H1 (cell line): ENCODE measurements around the gene PRC1. TPM values are rescaled to one million over a fixed set of nuclear protein-coding genes. Genes with fewer than 3 reads are reported as not detected.

Experiments
- CTCF ChIA-PET: fragments of 300-600 bp; sonication (Branson Sonifier 250); formaldehyde crosslinking; loops from one replicate; lab custom pipeline; 2021; ENCODE audit not compliant: partially characterized antibody; lab: Charles Lee
- POLR2A ChIA-PET: fragments of 300-600 bp; sonication (Branson Sonifier 250); formaldehyde crosslinking; loops from one replicate; lab custom pipeline; 2021; ENCODE audit warnings: inconsistent platforms; ENCODE audit not compliant: partially characterized antibody; lab: Charles Lee
- DNase-seq, 2 experiments: peaks; one replicate each; pipeline versions ENCODE4 v3.0.0 to v3.0.0-alpha.2; 2010 to 2022; ENCODE audit warnings: low spot score in 2 of 2, low read depth in 1 of 2, mixed read lengths in 1 of 2
- FAIRE-seq: peaks from 2 replicates; lab custom pipeline; 2011; peaks lifted over from hg19 to GRCh38; lab: Jason Lieb, UNC
- H2AFZ ChIP-seq: 2 replicates; pipeline ENCODE4 v1.8.1; 2012; ENCODE audit warnings: low read length, inconsistent platforms
- H2AK5ac ChIP-seq: 2 replicates; pipeline ENCODE4 v1.6.1; 2013; ENCODE audit warnings: low read depth, low read length
- H2BK120ac ChIP-seq: replicated peaks from 2 replicates; pipeline ENCODE3; 2013; ENCODE audit warnings: low read depth, low read length, inconsistent platforms
- H2BK12ac ChIP-seq: 2 replicates; pipeline ENCODE4 v1.6.1; 2013; ENCODE audit warnings: low read depth, low read length
- H2BK15ac ChIP-seq: 2 replicates; pipeline ENCODE4 v1.6.1; 2013; ENCODE audit warnings: low read length
- H2BK20ac ChIP-seq: 2 replicates; pipeline ENCODE4 v1.6.1; 2013; ENCODE audit warnings: low read length
- H2BK5ac ChIP-seq: 2 replicates; pipeline ENCODE4 v1.6.1; 2013; ENCODE audit warnings: low read depth, low read length
- H3K14ac ChIP-seq: 2 replicates; pipeline ENCODE4 v1.6.1; 2013; ENCODE audit warnings: inconsistent platforms; ENCODE audit not compliant: insufficient read length
- H3K18ac ChIP-seq: 2 replicates; pipeline ENCODE4 v1.6.1; 2013; ENCODE audit warnings: low read length; ENCODE audit errors: extremely low read depth
- H3K23ac ChIP-seq: 2 replicates; pipeline ENCODE4 v1.6.1; 2013; ENCODE audit warnings: inconsistent platforms; ENCODE audit not compliant: insufficient read length
- H3K23me2 ChIP-seq: 2 replicates; pipeline ENCODE4 v1.6.1; 2013; ENCODE audit warnings: low read depth, low read length
- H3K27ac ChIP-seq: 2 replicates; pipeline ENCODE4 v1.6.1; 2011; ENCODE audit warnings: low read depth, low read length, inconsistent platforms
- H3K27me3 ChIP-seq, 4 experiments: replicated peaks in 1 of 4; 1 replicate in 1 of 4; 2 replicates in 3 of 4; pipeline versions ENCODE4 v1.6.1 to v1.8.1; 2011 to 2013; ENCODE audit warnings: low read length in 3 of 4, mild to moderate bottlenecking in 3 of 4, inconsistent platforms in 2 of 4, mixed read lengths in 2 of 4, moderate library complexity in 1 of 4; ENCODE audit not compliant: control insufficient read depth in 3 of 4, insufficient read depth in 3 of 4; ENCODE audit errors: extremely low read depth in 1 of 4
- H3K36me3 ChIP-seq, 4 experiments: 2 replicates each; pipeline versions ENCODE4 v1.6.1 to v1.8.1; 2011 to 2013; ENCODE audit warnings: mild to moderate bottlenecking in 4 of 4, low read length in 3 of 4, moderate library complexity in 2 of 4, control low read depth in 1 of 4, inconsistent platforms in 1 of 4; ENCODE audit not compliant: insufficient read depth in 4 of 4, control insufficient read depth in 2 of 4
- H3K4ac ChIP-seq: replicated peaks from 2 replicates; pipeline ENCODE3; 2013; ENCODE audit warnings: low read length, low read depth, mixed read lengths, inconsistent platforms; ENCODE audit not compliant: insufficient read length
- H3K4me1 ChIP-seq, 4 experiments: replicated peaks in 1 of 4; 1 replicate in 1 of 4; 2 replicates in 3 of 4; pipeline versions ENCODE4 v1.6.1 to v1.8.1; 2011 to 2013; ENCODE audit warnings: low read length in 3 of 4, inconsistent platforms in 2 of 4, mixed read lengths in 1 of 4; ENCODE audit not compliant: insufficient read depth in 4 of 4, control insufficient read depth in 3 of 4
- H3K4me2 ChIP-seq, 2 experiments: 2 replicates each; pipeline versions ENCODE4 v1.6.1 to v1.8.1; 2011 to 2013; ENCODE audit warnings: low read depth in 2 of 2, low read length in 2 of 2, control low read depth in 1 of 2, inconsistent platforms in 1 of 2, mild to moderate bottlenecking in 1 of 2; ENCODE audit not compliant: insufficient read depth in 1 of 2
- H3K4me3 ChIP-seq, 4 experiments: fragments of 200-600, 300-600 bp in 1 of 4; sonication (generic), shearing (Covaris generic), sonication (Bioruptor Twin) in 1 of 4; 2 replicates each; pipeline versions ENCODE4 v1.5.1 to v1.8.1; 2011 to 2016; ENCODE audit warnings: low read length in 4 of 4, low read depth in 3 of 4, control low read depth in 2 of 4, inconsistent platforms in 2 of 4, mild to moderate bottlenecking in 2 of 4, mixed read lengths in 1 of 4, moderate library complexity in 1 of 4; ENCODE audit not compliant: insufficient read depth in 2 of 4; ENCODE audit errors: extremely low read depth in 1 of 4
- H3K56ac ChIP-seq: replicated peaks from 2 replicates; pipeline ENCODE3; 2013; ENCODE audit warnings: low read depth, mild to moderate bottlenecking, mixed read lengths, low read length, inconsistent platforms; ENCODE audit not compliant: insufficient read length
- H3K79me1 ChIP-seq: 2 replicates; pipeline ENCODE4 v1.6.1; 2013; ENCODE audit warnings: low read depth, low read length, control low read depth
- H3K79me2 ChIP-seq, 2 experiments: 2 replicates each; pipeline versions ENCODE4 v1.6.1 to v1.8.1; 2012 to 2013; ENCODE audit warnings: low read length in 2 of 2, mild to moderate bottlenecking in 2 of 2, inconsistent platforms in 1 of 2; ENCODE audit not compliant: insufficient read depth in 2 of 2, control insufficient read depth in 1 of 2
- H3K9ac ChIP-seq, 4 experiments: replicated peaks in 1 of 4; 1 replicate in 1 of 4; 2 replicates in 3 of 4; pipeline versions ENCODE4 v1.6.1 to v1.8.1; 2011 to 2013; ENCODE audit warnings: low read depth in 3 of 4, low read length in 3 of 4, control low read depth in 2 of 4, mild to moderate bottlenecking in 2 of 4, moderate library complexity in 2 of 4, inconsistent platforms in 1 of 4; ENCODE audit errors: extremely low read depth in 1 of 4
- H3K9me3 ChIP-seq, 2 experiments: 2 replicates each; pipeline versions ENCODE4 v1.6.1 to v1.8.1; 2012 to 2013; ENCODE audit warnings: mild to moderate bottlenecking in 2 of 2, moderate library complexity in 2 of 2, control low read depth in 1 of 2, inconsistent platforms in 1 of 2, low read depth in 1 of 2, low read length in 1 of 2, mixed read lengths in 1 of 2; ENCODE audit not compliant: insufficient read depth in 2 of 2
- H4K20me1 ChIP-seq, 2 experiments: replicated peaks in 1 of 2; 2 replicates each; pipeline versions ENCODE3 to v1.8.1; 2011 to 2013; ENCODE audit warnings: inconsistent platforms in 2 of 2, low read length in 2 of 2, mild to moderate bottlenecking in 1 of 2; ENCODE audit not compliant: insufficient read depth in 2 of 2, control insufficient read depth in 1 of 2
- H4K5ac ChIP-seq: 2 replicates; pipeline ENCODE4 v1.6.1; 2013; ENCODE audit warnings: low read length, low read depth, mixed read lengths, inconsistent platforms; ENCODE audit not compliant: insufficient read length
- H4K8ac ChIP-seq: 2 replicates; pipeline ENCODE4 v1.8.0; 2013; ENCODE audit warnings: mild to moderate bottlenecking, moderate library complexity, low read length, inconsistent platforms; ENCODE audit not compliant: insufficient read depth; ENCODE audit errors: extremely low read depth
- H4K91ac ChIP-seq: replicated peaks from 2 replicates; pipeline ENCODE3; 2013; ENCODE audit warnings: low read length, mixed read lengths, inconsistent platforms; ENCODE audit not compliant: insufficient read length
- BCL11A ChIP-seq, 2 experiments: IDR thresholded peaks; one replicate each; pipeline ENCODE4 v1.6.1; 2011; ENCODE audit warnings: low read depth in 2 of 2, low read length in 2 of 2, mild to moderate bottlenecking in 2 of 2
- CBX5 ChIP-seq: fragments of 300-800, 300-1000 bp; sonication (generic); IDR thresholded peaks from 2 replicates; pipeline ENCODE4 v1.7.1; 2016; ENCODE audit warnings: antibody characterized with exemption, low read length, low read depth
- HDAC2 ChIP-seq, 2 experiments: fragments of 300-600 bp in 1 of 2; sonication (generic) in 1 of 2; IDR thresholded peaks; 2 replicates each; pipeline ENCODE4 v1.6.1; 2011 to 2012; ENCODE audit warnings: low read depth in 2 of 2, low read length in 2 of 2, mild to moderate bottlenecking in 2 of 2, moderate library complexity in 2 of 2, borderline replicate concordance in 1 of 2, inconsistent platforms in 1 of 2
- HDAC6 ChIP-seq: IDR thresholded peaks from one replicate; pipeline ENCODE4 v1.7.1; 2012; ENCODE audit warnings: low read depth, mild to moderate bottlenecking, inconsistent platforms, low read length, moderate library complexity
- MAX ChIP-seq: IDR thresholded peaks from 2 replicates; pipeline ENCODE4 v1.6.1; 2012; ENCODE audit warnings: inconsistent platforms
- POLR2AphosphoS5 ChIP-seq: IDR thresholded peaks from 2 replicates; pipeline ENCODE4 v1.6.1; 2011; ENCODE audit warnings: low read depth, low read length
- WGBS, 2 experiments: shearing (Covaris generic) in 1 of 2; methylation state at CpG; one replicate each; pipeline versions ENCODE4 v1.1.6 to v1.1.7; 2013 to 2015; ENCODE audit warnings: low lambda C conversion rate in 2 of 2, mixed read lengths in 2 of 2, inconsistent platforms in 1 of 2, low coverage in 1 of 2, missing lambda C conversion rate in 1 of 2; ENCODE audit not compliant: insufficient replicate concordance in 2 of 2, insufficient coverage in 1 of 2, insufficient read length in 1 of 2; ENCODE audit errors: extremely low coverage in 1 of 2, missing lambda C conversion rate in 1 of 2; 5-methylcytosine and 5-hydroxymethylcytosine counted together
- polyA plus RNA-seq, 7 experiments: library from polyadenylated mRNA; depleted of rRNA in 3 of 7; stranded (reverse) in 5 of 7; unstranded in 2 of 7; fragments of >200 nt in 5 of 7; fragments of 200-250 nt in 2 of 7; gene quantifications; 1 replicate in 5 of 7; 2 replicates in 1 of 7; 4 replicates in 1 of 7; pipeline versions ENCODE4 v1.2.1 to v1.2.3, GENCODE V29; 2011 to 2013; ENCODE audit warnings: missing spikeins in 2 of 7, mixed read lengths in 2 of 7
- total RNA-seq: library from RNA; stranded (reverse); fragmentation: NEBNext Ultra II Directional; extraction: Animal tissue kit (Norgen Biotek cat#: 25700); gene quantifications from 2 replicates; pipeline ENCODE4 v1.2.1, GENCODE V29; 2021

Gene PRC1
- total and polyA plus RNA-seq, 2 of the 8 experiments (the other 6 are each of a cell fraction or from before 2014, with no cell fraction given) = 90.7 to 181 TPM

DNA sequence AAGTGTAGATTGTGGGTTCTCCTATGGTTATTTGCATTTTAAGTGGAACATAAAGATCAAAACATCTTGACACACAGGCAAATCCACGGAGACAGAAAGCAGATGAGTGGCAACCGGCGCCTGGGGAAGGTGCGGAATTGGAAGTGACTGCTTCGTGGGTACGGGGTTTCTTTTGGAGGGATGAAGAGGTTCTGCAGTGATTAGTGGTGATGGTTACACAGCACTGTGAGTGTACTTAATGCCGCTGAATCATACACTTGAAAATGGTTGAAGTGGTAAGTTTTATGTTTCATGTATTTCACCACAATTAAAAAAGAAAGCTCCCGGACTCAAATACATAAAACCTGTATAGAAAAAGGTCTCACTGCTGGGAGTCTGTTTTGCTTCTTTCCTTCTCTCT lies 46.5 kb upstream of the PRC1 start:
- Histone ChIP-seq H3K9me3 (no peaks in the 10 kb centered on the region), H2BK20ac (no peak overlapping the region), H3K18ac (no peak overlapping the region), H2BK120ac (no peak overlapping the region), H3K4ac (no peak overlapping the region), H2AK5ac (no peak overlapping the region), H3K27ac (no peak overlapping the region), H3K4me2 (no peak overlapping the region), H4K8ac (no peak overlapping the region), H3K36me3 (no peaks in the 10 kb centered on the region), H2BK12ac (no peak overlapping the region), H3K23me2 (no peaks in the 10 kb centered on the region), H3K79me2 (no peaks in the 10 kb centered on the region), H3K4me1 (no peaks in the 10 kb centered on the region), H2AFZ (no peak overlapping the region), H3K27me3 (no peaks in the 10 kb centered on the region; a peak in 2 of 7 replicates), H3K9ac (no peak overlapping the region), H4K20me1 (no peaks in the 10 kb centered on the region), H4K91ac (no peak overlapping the region), H3K4me3 (no peak overlapping the region), H2BK5ac (no peak overlapping the region), H3K14ac (no peak overlapping the region), H2BK15ac (no peak overlapping the region), H3K56ac (no peak overlapping the region), H3K23ac (no peak overlapping the region), H3K79me1 (no peaks in the 10 kb centered on the region), H4K5ac (no peak overlapping the region)
- 83% methylated on average over 8 of the region's 8 CpGs; no CpG with 5 or more reads in 1 of the 2 experiments for WGBS, 2 experiments
- DNase-seq (no peak), FAIRE-seq (no peak)
- ChIA-PET POLR2A (no interaction called here), CTCF (interaction anchor here (0.6 to 3.8 kb wide), 14 partner anchors 7 to 1861 kb away, joined by 3 to 26 read pairs (median 4); no protein-coding TSS in a partner anchor)
- TF ChIP-seq POLR2AphosphoS5 (no peak), HDAC6 (no peak), CBX5 (no peak), BCL11A (IDR thresholded peaks at IDR 0.05; ENCODE audit: low read depth in 2 of 2, low read length in 2 of 2) (no peak), HDAC2 (IDR thresholded peaks at IDR 0.05; ENCODE audit: borderline replicate concordance in 1 of 2, low read depth in 2 of 2, low read length in 2 of 2) (no peak), MAX (no peak)
